Karpas-422 (cell line): ENCODE measurements around the gene FOXQ1. TPM values are rescaled to one million over a fixed set of nuclear protein-coding genes. Genes with fewer than 3 reads are reported as not detected.
"Not testable (repeated sequence)": the region's sequence is repeated elsewhere in the genome, so short reads cannot be mapped to it uniquely, and the experiment has no call there.

Experiments
- DNase-seq: peaks from one replicate; pipeline ENCODE4 v3.0.0-alpha.2; 2015
- H2AFZ ChIP-seq: fragments of 200-600 bp; sonication (generic); 2 replicates; pipeline ENCODE4 v1.6.1; 2014; ENCODE audit warnings: antibody characterized with exemption, low read length, mixed read lengths
- H3K27ac ChIP-seq: fragments of 200-600 bp; sonication (generic); 2 replicates; pipeline ENCODE4 v1.5.1; 2014; ENCODE audit warnings: mild to moderate bottlenecking, low read length, moderate library complexity
- H3K27me3 ChIP-seq: fragments of 200-600 bp; sonication (generic); 2 replicates; pipeline ENCODE4 v1.6.1; 2014; ENCODE audit warnings: low read length, mixed read lengths
- H3K36me3 ChIP-seq: fragments of 200-600 bp; sonication (generic); 2 replicates; pipeline ENCODE4 v1.6.1; 2014; ENCODE audit warnings: low read length, mixed read lengths; ENCODE audit not compliant: insufficient read depth
- H3K4me1 ChIP-seq: fragments of 200-600 bp; sonication (generic); 2 replicates; pipeline ENCODE4 v1.6.1; 2014; ENCODE audit warnings: mild to moderate bottlenecking, low read length, mixed read lengths
- H3K4me2 ChIP-seq: fragments of 200-600 bp; sonication (generic); 2 replicates; pipeline ENCODE4 v1.6.1; 2014; ENCODE audit warnings: low read length, low read depth, mild to moderate bottlenecking; ENCODE audit not compliant: poor library complexity, severe bottlenecking
- H3K4me3 ChIP-seq: fragments of 200-600 bp; sonication (generic); 2 replicates; pipeline ENCODE4 v1.5.1; 2014; ENCODE audit warnings: mild to moderate bottlenecking, antibody characterized with exemption, low read length, mixed read lengths
- H3K79me2 ChIP-seq: fragments of 200-600 bp; sonication (generic); 2 replicates; pipeline ENCODE4 v1.6.1; 2014; ENCODE audit warnings: mild to moderate bottlenecking, low read length, mixed read lengths
- H3K9ac ChIP-seq: fragments of 200-600 bp; sonication (generic); 2 replicates; pipeline ENCODE4 v1.6.0; 2014; ENCODE audit warnings: low read length
- H3K9me2 ChIP-seq: fragments of 200-600 bp; sonication (generic), shearing (Covaris generic); replicated peaks from 2 replicates; pipeline ENCODE4 v1.6.0; 2014; ENCODE audit warnings: mild to moderate bottlenecking, low read length, moderate library complexity; ENCODE audit not compliant: insufficient read depth
- H3K9me3 ChIP-seq: fragments of 300-700, 200-600 bp; sonication (generic); 2 replicates; pipeline ENCODE4 v1.6.1; 2014; ENCODE audit warnings: low read length, mixed read lengths
- H4K20me1 ChIP-seq: fragments of 200-600 bp; sonication (generic); 2 replicates; pipeline ENCODE4 v1.6.1; 2014; ENCODE audit warnings: mild to moderate bottlenecking, antibody characterized with exemption, low read length, low read depth; ENCODE audit not compliant: insufficient read depth
- total RNA-seq: library from RNA; depleted of rRNA; stranded (reverse); fragments of >200 nt; shearing (Covaris generic); gene quantifications from 2 replicates; pipeline ENCODE4 v1.2.3, GENCODE V29; 2014; ENCODE audit warnings: low replicate concordance

The FOXQ1 gene
- total RNA-seq, 1 experiment from 2014 or later = not detected

- DNase-seq = no peak
- peaks cover 7% of the 10 kb centered on the region; the same call in 1 of the 2 replicates for H3K9me3 ChIP-seq
- H4K20me1 ChIP-seq = no peaks in the 10 kb centered on the region
- H3K9ac ChIP-seq = no peak overlapping the region
- H2AFZ ChIP-seq = no peak overlapping the region
- no peaks in the 10 kb centered on the region for H3K27me3 ChIP-seq
- no peaks in the 10 kb centered on the region for H3K4me1 ChIP-seq
- H3K4me3 ChIP-seq = no peak overlapping the region
- no peaks in the 10 kb centered on the region for H3K36me3 ChIP-seq
- no peaks in the 10 kb centered on the region for H3K79me2 ChIP-seq
- no peaks in the 10 kb centered on the region for H3K9me2 ChIP-seq
- H3K4me2 ChIP-seq = no peak overlapping the region
- no peak overlapping the region for H3K27ac ChIP-seq
These were observed 37.8 kb downstream of the FOXQ1 start for GRCh38 chr6:1349655-1350054.

- Histone ChIP-seq H3K36me3 (no peaks in the 10 kb centered on the region), H3K4me1 (no peaks in the 10 kb centered on the region), H2AFZ (no peak overlapping the region), H3K4me3 (no peak overlapping the region), H3K27ac (no peak overlapping the region), H3K79me2 (no peaks in the 10 kb centered on the region), H3K9ac (no peak overlapping the region), H3K9me3 (peaks cover 7% of the 10 kb centered on the region; the same call in 1 of the 2 replicates), H3K4me2 (no peak overlapping the region), H3K27me3 (no peaks in the 10 kb centered on the region), H4K20me1 (no peaks in the 10 kb centered on the region), H3K9me2 (no peaks in the 10 kb centered on the region)
- no peak for DNase-seq
These were observed 39.6 kb downstream of the FOXQ1 start for GRCh38 chr6:1351381-1352008.

- H2AFZ ChIP-seq, H3K36me3 ChIP-seq, DNase-seq, H3K79me2 ChIP-seq, H3K4me3 ChIP-seq, H3K9me2 ChIP-seq, H3K27ac ChIP-seq, H3K4me2 ChIP-seq, H3K9ac ChIP-seq, H3K4me1 ChIP-seq, H4K20me1 ChIP-seq, H3K9me3 ChIP-seq, H3K27me3 ChIP-seq: not testable (repeated sequence)
These were observed 43.2 kb downstream of the FOXQ1 start for GRCh38 chr6:1355068-1355467.

GRCh38 chr6:1361717-1362116 is 49.8 kb downstream of the FOXQ1 start:
- H3K36me3 ChIP-seq, H3K9me2 ChIP-seq, H3K4me3 ChIP-seq, H3K9ac ChIP-seq, H2AFZ ChIP-seq, DNase-seq, H3K27ac ChIP-seq, H3K9me3 ChIP-seq, H3K79me2 ChIP-seq, H3K4me2 ChIP-seq, H4K20me1 ChIP-seq, H3K4me1 ChIP-seq, H3K27me3 ChIP-seq: not testable (repeated sequence)

DNA sequence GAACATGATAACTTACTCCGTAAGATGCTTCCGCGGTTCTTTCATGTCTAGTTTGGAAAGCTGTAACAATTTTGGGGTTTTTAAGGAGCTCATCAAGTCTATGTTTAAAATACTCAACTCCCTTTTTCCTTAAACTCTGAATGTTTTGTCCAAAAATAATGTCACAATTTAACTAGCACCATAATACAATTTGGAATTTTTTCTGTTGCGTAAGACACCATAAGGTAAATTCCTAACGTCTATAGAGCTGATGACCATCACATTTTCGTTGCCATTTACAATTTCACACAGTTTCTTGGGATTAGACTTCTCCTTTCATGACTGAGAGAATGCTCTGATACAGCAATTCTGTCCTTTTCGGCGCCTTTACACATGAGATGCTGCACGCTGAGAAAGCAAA is 50.7 kb downstream of the FOXQ1 start:
- no peak overlapping the region for H2AFZ ChIP-seq
- no peaks in the 10 kb centered on the region for H3K27me3 ChIP-seq
- H3K79me2 ChIP-seq = no peaks in the 10 kb centered on the region
- no peak overlapping the region for H3K9ac ChIP-seq
- no peaks in the 10 kb centered on the region for H3K9me2 ChIP-seq
- no peak for DNase-seq
- no peaks in the 10 kb centered on the region for H3K36me3 ChIP-seq
- H3K4me1 ChIP-seq = no peaks in the 10 kb centered on the region
- no peaks in the 10 kb centered on the region for H4K20me1 ChIP-seq
- H3K27ac ChIP-seq = no peak overlapping the region
- H3K9me3 ChIP-seq = no peaks in the 10 kb centered on the region
- no peak overlapping the region for H3K4me3 ChIP-seq
- H3K4me2 ChIP-seq = no peak overlapping the region

GRCh38 chr6:1363298-1363697 is 51.4 kb downstream of the FOXQ1 start:
- H3K27me3 ChIP-seq = no peaks in the 10 kb centered on the region
- H4K20me1 ChIP-seq = no peaks in the 10 kb centered on the region
- no peaks in the 10 kb centered on the region for H3K36me3 ChIP-seq
- no peak overlapping the region for H3K27ac ChIP-seq
- no peak for DNase-seq
- H3K4me3 ChIP-seq = no peak overlapping the region
- H3K9me2 ChIP-seq = no peaks in the 10 kb centered on the region
- H3K4me2 ChIP-seq = no peak overlapping the region
- no peaks in the 10 kb centered on the region for H3K9me3 ChIP-seq
- no peak overlapping the region for H3K9ac ChIP-seq
- no peaks in the 10 kb centered on the region for H3K4me1 ChIP-seq
- no peaks in the 10 kb centered on the region for H3K79me2 ChIP-seq
- no peak overlapping the region for H2AFZ ChIP-seq

DNA sequence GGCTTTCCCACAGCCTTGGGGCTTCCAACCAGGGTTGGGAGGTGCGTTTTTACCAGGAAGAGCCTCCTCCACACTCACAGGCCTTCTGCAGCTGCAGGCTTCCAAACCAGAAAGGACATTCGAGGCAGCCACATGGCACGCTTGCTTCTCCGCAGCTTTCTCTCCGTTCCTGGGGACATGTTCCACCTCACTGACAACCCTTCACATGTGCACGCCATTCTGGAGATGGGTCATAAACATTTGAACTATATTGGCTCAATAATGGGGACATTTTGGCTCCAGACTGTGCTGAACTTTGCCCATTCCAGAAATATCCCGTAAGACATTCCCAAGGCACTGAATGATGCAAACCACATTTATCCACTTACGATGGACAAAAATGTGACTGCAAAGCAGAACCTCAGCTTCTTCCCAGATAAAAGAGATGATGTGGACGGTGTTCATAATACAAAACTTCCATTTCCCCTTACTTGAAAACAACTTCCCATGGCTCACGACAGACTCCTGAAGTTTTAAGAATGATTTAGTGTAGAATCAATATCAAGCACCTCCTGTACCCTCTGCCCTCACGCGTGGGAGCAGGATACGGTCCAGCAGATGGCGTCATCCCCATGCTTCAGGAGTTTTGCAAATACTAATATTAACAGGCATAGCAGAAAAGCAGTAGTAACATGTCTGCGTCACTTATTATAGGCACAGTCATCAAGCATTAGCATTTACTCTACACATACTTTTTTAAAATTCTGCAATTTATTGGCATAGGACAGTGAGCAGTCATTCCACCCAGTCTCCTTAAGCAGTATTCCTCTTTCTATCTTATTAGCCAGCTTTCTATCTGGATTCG is 52.1 kb downstream of the FOXQ1 start:
- Histone ChIP-seq H3K4me1 (no peaks in the 10 kb centered on the region), H2AFZ (no peak overlapping the region), H3K9me2 (no peaks in the 10 kb centered on the region), H3K9ac (no peak overlapping the region), H3K36me3 (no peaks in the 10 kb centered on the region), H3K4me3 (no peak overlapping the region), H3K4me2 (no peak overlapping the region), H3K79me2 (no peaks in the 10 kb centered on the region), H3K9me3 (no peaks in the 10 kb centered on the region), H3K27ac (no peak overlapping the region), H3K27me3 (no peaks in the 10 kb centered on the region), H4K20me1 (no peaks in the 10 kb centered on the region)
- DNase-seq = peak; percentile 45
